Kidney capillary endothelial cell (primary cell): Measurements from ENCODE around the gene C5orf47.

Experiments used
- DNase-seq: peaks from one replicate; pipeline ENCODE4 v3.0.0-alpha.2; 2018; ENCODE audit warnings: low spot score

Gene C5orf47, protein sequence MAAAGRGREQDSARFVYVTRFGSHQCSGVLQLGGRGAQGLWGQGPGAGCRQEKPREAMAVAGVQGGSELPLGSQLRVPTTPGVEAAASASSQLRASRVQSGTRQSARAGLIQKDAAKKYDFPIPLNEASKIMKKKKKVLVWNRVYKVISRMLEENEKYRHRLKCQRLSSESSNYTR

DNA sequence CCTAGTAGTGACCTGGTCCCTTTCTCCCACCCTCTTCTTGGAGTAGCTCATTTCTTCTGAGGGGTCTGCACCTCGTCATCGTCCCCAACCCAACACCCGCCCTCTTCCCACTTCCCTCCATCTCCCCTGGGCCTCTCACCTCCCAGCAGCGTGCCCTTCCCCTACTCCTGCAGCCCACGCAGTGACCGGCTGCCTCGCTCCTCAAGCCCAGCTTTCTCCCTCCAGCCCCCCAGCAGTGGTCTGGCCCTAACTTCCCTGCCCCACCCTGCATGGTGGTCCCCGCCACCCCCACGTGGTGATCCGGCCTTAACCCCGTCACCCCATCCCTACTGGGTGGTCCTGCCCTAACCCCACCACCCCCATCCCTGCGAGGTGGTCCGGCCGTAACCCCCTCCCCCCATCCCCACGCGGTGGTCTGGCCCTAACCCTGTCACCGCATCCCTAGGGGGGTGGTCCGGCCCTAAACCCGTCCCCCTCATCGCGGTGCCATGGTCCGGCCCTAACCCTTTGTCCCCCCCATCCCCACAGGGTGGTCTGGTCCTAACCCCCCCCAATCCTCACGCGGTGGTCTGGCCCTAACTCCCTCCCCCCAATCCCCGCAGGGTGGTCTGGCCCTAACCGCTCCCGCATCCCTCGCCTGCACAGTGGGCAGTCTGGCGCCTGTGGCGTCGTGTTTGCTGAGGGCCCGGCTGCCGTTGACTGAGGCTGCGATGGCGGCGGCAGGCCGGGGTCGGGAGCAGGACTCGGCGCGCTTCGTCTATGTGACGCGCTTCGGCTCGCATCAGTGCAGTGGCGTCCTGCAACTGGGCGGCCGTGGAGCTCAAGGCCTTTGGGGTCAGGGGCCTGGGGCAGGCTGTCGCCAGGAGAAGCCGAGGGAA, at the start of gene C5orf47:
C5orf47 (plus strand) TSS at position 617 of the 878 bp plus-strand sequence; CDS start at position 711, 94 bp downstream.
- no peak for DNase-seq

DNA sequence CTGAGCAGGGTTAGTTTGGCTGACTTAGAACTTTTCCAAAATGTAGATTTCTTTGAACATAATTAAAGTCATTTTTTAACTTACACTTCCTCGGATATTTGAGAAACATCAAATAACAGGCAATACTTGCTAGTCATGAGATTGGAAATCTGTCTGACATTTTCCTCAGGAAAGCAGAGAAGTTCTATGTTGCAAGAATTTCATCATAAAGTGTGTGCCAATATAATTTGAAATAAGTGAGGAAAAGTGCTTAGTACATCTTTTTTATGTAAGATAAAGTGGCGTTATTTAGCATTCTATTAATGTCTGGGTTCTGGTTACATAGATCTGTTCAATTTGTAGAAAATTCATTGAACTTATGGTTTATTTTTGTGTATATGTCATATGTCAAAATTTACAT, 48.7 kb upstream of the C5orf47 start:
- DNase-seq: no peak

DNA sequence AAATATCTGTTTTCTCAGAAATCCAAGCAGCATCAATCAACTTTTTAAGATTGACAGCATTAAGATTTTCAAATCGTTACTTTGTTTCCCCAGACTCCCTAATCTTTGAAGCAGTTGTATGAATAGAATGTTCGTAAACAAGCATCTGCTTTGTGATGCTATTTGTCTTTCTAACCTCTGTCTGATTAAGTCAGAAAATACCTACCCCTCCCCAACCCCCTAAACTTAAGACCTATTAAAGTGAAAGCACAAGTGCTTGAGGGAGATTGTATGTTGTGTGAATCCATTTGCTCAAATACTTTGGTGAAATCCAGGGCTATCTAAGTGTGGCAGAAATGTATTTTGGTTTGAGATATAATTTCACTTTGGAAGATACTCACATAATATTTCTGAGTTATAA, 47.9 kb upstream of the C5orf47 start:
- DNase-seq: no peak

DNA sequence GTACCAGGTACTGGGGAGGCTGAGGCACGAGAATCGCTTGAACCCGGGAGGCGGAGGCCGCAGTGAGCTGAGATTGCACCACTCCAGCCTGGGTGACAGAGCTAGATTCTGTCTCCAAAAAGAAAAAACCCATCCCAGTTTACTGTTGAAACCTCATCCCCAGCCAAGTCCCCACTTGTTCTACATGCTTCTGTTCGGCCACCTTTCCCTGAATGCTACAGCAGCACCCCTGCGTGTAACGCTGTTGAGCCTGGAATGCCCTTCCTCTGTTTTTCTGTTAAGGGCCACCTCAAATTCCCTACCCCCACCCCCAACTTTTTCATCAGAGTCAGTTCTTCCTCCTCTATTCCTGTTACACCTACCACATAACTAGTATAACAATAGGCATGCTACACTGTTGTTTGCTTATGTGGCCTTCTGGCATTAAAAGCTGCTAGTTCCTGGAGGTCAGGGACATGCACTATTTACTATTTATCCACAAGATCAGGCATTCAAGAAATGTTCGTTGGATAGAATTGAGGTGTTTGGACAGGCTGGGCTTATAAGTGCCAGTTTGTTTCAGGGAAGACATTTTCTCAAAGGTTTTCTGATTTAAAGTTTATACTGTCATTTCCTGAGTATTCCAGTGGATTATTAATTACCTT, 47.1 kb upstream of the C5orf47 start:
- DNase-seq: no peak

DNA sequence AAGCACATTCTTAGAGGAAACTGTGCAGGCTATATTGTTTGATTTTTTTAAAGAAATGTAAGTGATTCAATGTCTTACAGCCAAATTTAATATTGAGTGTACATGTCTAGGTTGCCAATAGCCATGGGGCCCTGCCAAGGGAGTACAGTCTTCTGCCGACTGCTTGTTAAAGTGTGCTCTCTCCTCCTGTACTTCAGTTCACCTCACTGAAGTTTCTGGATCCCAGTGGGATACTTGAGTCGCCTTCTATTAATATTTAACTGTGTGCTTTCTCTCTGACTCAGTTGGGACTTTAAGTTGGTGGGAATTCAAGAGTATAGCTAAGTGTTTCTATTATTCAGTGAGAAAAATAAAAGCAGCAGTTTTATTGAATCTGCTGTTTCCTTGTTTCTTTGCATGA, 44.5 kb upstream of the C5orf47 start:
- DNase-seq: no peak

DNA sequence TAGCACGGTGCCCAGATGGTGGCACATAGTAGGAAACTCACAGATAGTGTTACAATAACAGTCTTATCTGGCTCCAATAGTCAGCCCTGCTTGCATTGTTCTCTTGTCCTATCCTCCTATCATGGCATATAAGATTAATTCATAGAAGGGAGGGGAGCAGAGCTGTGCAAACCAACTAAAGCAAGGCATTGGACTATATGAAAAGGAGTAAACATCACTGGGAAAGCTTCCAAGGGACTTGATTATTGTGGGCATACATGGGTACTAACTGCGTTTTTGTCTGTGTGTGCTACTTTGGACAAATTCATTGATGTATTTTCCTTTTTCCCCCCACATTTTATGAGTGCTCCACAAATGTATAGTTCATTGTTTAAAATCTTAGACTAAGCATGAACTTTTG, 43.8 kb upstream of the C5orf47 start:
- DNase-seq: no peak

DNA sequence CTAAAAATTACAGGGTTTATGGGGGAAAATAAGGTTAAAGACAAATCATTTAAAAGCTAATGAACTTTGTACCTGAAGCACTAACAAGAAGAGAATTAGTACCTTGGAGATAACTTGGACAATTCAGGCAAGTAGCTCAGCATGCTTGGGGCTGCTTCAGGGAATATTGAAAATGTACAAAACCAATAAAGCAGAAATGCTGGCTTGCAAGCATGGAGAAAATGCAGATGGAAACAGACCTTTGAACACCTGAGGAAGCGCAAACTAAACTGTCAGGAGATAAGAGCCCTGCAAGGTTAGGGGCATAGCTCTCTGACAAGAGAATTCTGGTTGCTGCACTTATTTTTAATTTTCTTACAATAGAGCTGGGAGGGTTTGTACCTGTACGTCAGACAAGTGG, 42.6 kb upstream of the C5orf47 start:
- no peak for DNase-seq

DNA sequence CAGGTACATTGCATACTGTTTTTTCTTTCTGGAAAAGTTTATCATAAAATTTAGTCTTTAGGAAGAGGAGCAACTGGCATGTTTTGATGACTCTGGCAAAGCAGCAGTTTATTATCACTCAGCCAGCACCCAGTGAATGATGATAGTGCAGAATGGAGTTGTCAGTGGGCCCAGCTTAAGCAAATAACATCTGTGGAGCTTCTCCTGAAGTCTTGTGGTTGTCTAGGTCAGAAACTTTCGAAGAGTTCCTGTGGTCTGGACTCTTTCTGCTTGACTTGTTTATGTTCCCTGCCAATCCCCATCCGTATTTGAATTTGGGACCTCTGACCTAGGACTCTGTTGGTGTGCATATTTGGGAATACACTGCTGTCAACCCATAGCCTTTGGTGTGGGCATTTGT, 38.1 kb upstream of the C5orf47 start:
- DNase-seq: no peak

DNA sequence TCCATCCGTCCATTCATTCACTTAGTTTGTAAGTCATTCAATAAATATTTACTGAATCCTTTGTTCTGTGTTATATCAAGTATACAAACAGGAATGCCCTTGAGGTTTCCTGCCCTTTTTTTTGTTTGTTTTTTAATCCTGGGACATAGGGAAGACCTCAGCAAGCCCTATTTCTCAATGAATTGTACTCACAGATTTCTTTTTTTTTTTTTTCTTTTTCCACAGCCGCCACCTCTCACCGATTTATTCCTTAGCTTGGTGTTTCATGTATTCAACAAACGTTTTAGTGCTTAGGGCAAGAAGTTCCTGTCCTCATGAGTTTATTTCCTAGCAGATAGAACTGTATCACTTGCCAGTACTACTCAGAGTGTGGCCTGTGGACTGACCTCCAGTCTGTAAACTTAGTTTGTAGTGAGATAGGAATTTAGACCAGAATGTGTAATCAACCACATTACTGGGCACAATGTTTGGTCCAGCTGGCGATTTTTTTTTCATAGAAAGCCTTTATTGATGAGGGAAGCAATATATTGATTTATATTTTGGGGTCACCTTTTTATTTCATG, 35.4 kb upstream of the C5orf47 start:
- DNase-seq: no peak

DNA sequence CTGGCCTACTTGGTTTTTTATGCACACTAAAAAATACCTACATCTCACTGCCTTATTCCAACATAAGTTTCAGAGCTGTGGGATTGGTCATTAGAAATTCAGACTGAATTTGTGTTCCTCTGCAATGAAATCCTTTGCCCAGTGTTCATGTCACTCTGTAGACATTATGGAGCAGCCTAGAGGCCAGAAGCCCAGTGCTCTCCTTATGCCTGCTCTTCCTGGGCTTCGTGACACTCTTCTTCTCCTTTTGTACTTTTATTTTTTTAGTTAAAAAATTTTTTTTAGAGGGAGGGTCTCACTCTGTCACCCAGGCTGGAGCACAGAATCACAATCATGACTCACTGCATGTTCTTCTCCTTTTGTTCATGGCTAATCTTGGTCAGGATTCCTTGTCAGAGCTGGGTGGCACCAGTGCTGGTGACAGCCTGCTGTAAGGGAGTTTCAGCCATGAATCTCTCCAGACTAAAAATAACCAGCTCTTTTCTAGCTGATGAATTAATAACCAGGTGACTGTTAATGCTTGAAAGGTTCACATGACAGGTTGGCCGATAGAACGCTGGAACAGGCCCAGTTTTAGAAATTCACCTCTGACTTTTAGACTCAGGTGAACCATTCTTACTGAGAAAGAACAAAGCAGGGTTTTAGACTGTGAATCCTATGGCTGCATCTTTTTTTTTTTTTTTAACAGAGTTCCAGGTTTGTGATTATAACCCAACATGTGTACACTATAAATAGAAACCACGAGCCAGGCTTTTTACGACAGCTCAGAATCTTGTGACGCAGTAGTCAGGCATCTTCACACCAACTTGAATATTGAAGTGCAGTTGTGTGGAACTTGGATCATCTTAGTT, 34.1 kb upstream of the C5orf47 start:
- no peak for DNase-seq

DNA sequence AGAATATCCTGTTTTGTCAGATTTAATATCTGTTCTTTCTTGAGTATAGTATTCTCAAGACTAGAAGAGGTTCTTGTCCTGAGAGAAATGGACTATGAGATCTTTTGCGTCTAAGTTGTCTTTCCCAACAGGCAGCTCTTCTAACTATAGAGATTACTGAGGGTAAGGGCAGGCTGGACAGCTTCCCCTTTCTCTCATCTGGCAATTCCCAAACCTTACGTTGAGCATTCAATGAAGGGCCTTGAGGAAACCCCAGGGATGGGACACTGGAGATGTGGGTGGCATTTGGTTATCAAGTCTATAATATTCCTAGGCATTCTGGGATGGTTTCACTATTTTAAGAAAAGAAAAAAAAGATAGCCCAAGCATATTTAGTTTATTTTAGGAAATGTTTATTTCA, 28.0 kb upstream of the C5orf47 start:
- DNase-seq: no peak

DNA sequence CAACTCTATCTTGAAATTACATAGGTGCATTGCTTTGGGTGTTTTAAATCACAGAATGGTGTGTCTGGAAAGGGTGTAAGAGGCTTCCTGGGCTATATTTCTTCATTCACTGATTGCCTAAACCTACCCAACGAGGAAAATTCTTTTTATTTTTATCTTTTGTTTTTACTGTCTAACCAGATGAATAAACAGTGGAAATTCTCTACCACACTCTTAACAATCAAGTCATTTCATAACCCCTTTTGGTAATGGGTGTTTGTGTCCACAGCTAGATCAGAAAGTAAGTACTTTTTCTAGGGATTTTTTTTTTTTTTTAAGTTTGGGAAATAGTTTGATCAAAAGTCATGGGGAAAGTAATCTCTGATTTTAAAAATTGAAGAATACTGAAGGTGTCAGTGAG, 27.6 kb upstream of the C5orf47 start:
- no peak for DNase-seq

DNA sequence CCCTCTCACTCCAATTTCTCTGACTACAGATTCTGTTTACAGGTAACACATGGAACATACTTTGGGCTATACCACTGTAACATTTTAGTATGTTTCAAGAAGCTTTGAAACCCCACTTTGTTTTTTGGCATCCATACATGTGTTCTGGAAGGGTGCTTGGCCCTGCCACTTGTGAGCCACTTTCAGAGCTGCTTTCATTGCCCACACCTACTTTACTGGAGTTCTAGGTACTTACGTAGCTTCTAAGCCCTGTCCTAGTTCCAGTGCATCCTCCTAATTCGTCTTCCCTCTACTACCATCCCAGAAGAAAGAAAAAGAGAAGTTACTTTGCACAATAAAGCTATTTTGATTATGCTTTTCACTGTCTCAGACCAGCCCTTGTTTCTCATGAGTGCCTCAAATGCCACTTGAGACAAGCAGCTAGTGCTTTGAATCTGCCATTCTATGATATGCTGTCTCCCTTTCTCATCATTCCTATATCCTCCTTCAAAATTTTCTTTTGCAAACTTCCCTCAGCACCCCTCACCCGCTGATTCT, 26.5 kb upstream of the C5orf47 start:
- no peak for DNase-seq

DNA sequence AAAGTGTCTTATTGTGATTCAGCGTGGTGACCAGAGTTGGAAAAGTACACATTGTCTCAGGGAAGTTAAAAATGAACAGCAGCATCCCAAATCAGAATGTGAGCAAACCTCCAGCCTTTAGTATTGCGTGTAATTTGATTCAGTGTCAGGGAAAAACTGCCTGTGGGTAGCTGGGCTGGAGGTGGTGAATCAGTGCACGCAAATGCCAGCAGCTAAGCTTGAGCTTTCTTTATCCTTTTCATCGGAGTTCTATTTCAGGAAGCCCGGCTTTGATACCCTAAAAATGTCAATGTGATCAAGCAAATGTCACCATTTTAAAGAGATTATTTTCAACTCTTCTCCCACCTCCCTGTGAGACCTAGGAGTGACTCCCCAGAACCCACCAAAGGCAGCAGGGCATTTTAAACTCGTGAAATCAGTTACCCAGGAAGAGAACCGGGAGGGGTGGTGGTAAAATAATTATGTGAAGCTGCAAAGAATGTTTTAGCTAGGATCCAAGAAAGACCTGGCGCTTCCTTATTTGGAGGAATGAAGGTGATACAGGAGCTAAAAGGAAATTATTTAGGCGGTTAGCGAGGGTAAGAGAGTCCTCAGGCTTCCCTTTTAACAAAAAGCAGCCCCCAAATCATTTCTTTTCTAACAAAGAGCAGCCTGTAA, 25.7 kb upstream of the C5orf47 start:
- DNase-seq: no peak

DNA sequence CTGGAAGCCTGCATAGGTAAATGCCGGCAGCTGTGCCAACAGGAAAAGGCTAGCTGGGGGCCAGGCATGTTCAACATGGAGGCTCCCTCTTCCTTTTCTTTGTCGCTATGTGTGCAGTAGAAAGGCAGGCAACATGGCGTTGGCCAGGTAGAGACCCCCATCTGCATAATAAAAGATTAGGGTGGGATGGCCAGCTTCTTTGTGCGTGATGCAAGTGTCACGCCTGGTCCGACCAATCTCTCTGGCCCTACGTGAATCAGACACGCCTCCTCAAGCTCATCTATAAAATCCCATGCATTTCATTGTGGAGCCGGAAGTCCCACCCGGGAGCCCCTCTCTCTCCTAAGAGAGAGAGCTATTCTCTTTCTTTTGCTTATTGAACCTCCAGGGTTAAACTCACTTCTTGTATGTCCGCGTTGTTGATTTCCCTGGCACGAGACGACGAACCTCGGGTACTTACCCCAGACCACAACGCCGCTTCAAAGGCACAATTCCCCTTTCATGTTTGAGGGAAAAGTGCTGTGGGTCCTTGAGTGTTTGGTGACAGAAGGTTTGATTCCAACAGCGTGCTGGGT, 25.0 kb upstream of the C5orf47 start:
- DNase-seq: no peak

DNA sequence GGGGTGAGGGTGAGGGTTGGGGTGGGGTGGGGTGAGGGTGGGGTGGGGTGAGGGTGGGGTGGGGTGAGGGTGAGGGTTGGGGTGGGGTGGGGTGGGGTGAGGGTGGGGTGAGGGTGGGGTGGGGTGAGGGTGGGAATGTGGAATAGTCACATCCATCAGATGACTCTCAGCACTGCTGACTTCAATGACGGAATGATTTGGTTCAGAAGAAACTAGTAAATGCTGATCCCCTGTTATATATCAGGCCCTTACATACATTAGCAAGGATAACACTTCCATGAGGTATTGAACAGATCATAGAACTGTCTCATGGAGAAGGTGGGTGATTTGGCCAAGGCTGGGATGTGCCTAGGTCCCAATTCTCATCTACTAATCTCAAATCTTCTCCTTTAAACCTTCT, 24.5 kb upstream of the C5orf47 start:
- DNase-seq: no peak

DNA sequence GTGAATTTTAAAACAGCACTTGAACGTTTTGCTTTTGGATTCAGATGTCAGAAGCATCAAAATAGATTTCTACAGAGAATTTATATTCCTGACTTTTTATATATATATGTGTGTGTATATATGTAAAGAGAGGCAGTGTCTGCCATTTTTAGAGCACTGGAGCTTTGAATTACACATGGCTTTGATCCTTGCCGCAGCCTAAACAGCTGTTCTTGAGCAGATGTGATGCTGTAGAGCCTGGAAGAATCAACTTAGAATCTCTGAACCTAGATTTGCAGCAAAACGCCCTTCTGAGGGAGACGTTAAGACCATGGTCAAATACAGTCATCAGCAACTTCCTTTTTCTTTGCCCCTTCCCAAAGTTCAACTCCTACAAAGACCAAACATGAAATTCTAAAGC, 21.7 kb upstream of the C5orf47 start:
- no peak for DNase-seq

DNA sequence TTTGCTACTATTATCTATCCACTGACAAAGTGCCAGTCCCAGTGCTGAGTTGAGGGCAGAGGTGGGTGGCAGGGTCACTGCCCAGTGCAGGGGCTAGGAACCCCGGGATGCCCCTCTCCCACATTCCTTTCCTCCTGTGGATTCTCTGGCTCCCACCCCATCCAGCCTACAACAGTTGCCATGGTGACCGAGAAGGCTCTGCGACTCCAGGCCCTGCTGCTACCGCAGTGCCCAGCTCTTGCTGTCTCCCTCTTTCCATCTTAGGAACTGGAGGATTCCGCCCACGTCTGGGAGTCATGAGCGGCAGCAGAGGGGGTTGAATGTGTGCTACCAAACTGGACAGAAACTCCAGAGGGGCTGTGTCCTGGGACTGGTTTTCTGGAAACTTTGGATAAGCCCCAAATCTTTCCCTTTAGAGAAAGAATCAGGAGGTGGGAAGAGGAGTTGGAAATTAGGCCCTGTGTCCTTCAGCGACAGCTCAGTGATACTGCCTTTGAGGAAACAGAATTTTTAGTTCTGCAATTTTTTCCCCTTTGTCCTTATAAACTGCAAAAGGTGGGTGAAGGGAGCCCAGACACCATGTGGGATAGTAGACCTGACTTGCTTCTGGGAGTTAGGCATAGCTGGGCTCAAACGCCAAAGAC, 20.7 kb upstream of the C5orf47 start:
- DNase-seq: no peak

DNA sequence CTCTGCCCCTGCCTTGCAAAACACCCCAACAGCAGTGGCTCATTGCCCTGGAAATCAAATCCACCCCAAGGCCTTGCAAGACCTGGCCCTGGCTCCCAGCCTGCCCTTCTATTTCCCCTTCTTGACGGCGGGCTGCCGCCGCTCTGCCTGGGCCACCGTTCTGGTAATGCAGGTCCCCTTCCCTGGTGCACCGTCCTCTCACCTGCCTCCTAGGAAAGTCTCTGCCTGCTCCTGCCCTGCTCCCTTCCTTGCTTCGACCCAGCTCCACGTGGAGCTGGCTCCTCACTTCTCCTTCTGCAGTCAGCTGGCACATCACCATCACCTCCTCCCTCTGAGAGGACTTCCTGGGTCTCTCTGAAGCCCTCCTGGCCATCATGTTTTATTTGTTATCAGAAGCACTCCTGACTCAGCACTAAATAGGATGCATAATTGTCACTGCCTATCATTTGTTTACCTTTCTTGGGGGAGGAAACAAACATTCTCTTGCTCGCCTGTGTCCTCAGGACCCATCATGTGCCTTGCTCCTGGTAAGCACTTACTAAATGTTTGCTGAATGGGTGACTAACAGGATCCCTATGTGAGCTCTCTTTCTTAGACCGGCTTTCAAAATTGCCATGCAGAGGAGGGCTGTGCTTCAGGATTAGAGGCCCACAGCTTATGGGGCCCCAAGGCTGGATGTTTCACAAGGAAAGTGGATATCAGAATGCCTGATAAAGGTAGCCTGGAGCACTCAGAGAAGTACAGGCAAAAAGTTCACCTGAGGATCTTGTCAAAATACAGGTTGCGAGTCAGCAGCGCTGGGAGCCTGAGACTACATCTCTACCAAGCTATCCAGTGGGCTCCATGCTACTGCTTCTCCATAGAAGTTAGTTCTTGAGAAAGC, 19.6 kb upstream of the C5orf47 start:
- no peak for DNase-seq
